Ovary (tissue), 9 donors: ENCODE measurements around the gene DCLRE1A. TPM values are rescaled to one million over a fixed set of nuclear protein-coding genes. Genes with fewer than 3 reads are reported as not detected.

Experiments
- DNase-seq, 5 donors: peaks; one replicate each; pipeline ENCODE4 v3.0.0-alpha.2; 2019 to 2020
- H3K27ac ChIP-seq, 2 donors: fragments of 200-600 bp; one replicate each; pipeline versions ENCODE4 v1.5.1 to v1.8.0; 2019 to 2022
- H3K27me3 ChIP-seq: fragments of 200-600 bp; one replicate; pipeline ENCODE4 v1.8.0; 2022
- H3K36me3 ChIP-seq: fragments of 200-600 bp; sonication (generic); one replicate; pipeline ENCODE4 v1.5.1; 2019
- H3K4me1 ChIP-seq: one replicate; pipeline ENCODE4 v1.8.1; 2013; ENCODE audit warnings: mild to moderate bottlenecking, moderate library complexity; ENCODE audit not compliant: insufficient read depth
- H3K4me3 ChIP-seq: fragments of 200-600 bp; sonication (generic); one replicate; pipeline ENCODE4 v1.5.1; 2017
- H3K9me3 ChIP-seq, 2 donors: fragments of 200-600 bp in 1 of 2; sonication (generic) in 1 of 2; one replicate each; pipeline versions ENCODE4 v1.5.1 to v1.8.1; 2013 to 2019; ENCODE audit warnings: mild to moderate bottlenecking in 1 of 2, moderate library complexity in 1 of 2
- CTCF ChIP-seq, 3 donors: fragments of 450-650 bp in 2 of 3; fragments of 200-600 bp in 1 of 3; IDR thresholded peaks; one replicate each; pipeline versions ENCODE4 v1.5.1 to v1.8.0; 2016 to 2022; ENCODE audit warnings: antibody characterized with exemption in 3 of 3, mild to moderate bottlenecking in 1 of 3
- EP300 ChIP-seq: sonication (generic); formaldehyde crosslinking; IDR thresholded peaks from one replicate; pipeline ENCODE4 v1.6.1; 2017; ENCODE audit warnings: antibody characterized with exemption
- POLR2A ChIP-seq: fragments of 450-650 bp; IDR thresholded peaks from one replicate; pipeline ENCODE4 v1.6.1; 2017; ENCODE audit warnings: antibody characterized with exemption, mild to moderate bottlenecking, moderate library complexity
- WGBS, 3 donors: extraction: QIAGEN DNeasy Blood & Tissue Kit in 1 of 3; methylation state at CpG; one replicate each; pipeline versions ENCODE4 v1.1.5 to v1.1.7; 2013 to 2017; 5-methylcytosine and 5-hydroxymethylcytosine counted together
- intact Hi-C, 4 donors: fragments of 100-400 bp; cut with DNase I; formaldehyde crosslinking; loops; one replicate each; pipeline versions ENCODE4 v1.11.0 to v1.15.1; 2022 to 2023
- polyA plus RNA-seq, 2 donors: library from polyadenylated mRNA; stranded (reverse); fragments of 200-250 nt in 1 of 2; fragments of 350-450 nt in 1 of 2; fragmentation: Illumina TruSeq in 1 of 2; extraction: RNeasy Lipid Tissue Mini Kit (QIAGEN cat#74804) in 1 of 2; gene quantifications; one replicate each; pipeline ENCODE4 v1.2.3, GENCODE V29; 2013 to 2014
- total RNA-seq, 7 donors: library from RNA; depleted of rRNA in 2 of 7; stranded (reverse); fragments of >200 nt in 2 of 7; fragmentation: NEBNext Ultra II Directional in 3 of 7; extraction: Animal tissue kit (Norgen Biotek cat#: 25700) in 3 of 7; gene quantifications; one replicate each; pipeline versions ENCODE4 v1.1.0 to v1.2.4, GENCODE V29; 2016 to 2023
- donor health status: DM: no; HTN: no; CAD: no; lungs with moderate emphysema.
- donor health status: DM: no; HTN: no; CAD: no.
- donor health status: Bipolar disorder and iron deficiency.
- donor health status: DM: yes; HTN: yes; CAD: no.
- donor health status: DM: no; HTN: no; CAD: no.
- donor health status: DM: yes; HTN: yes; CAD: no.

Gene DCLRE1A
- total and polyA plus RNA-seq, 9 donors, result 3.4 to 8.0 (median 4.3) TPM

GRCh38 chr10:113857210-113857609, 3.3 kb upstream of the DCLRE1A start:
- H3K9me3 ChIP-seq, result no peaks in the 10 kb centered on the region
- no peak overlapping the region for H3K27ac ChIP-seq
- H3K27me3 ChIP-seq, result no peaks in the 10 kb centered on the region
- intact Hi-C loops, result no loop called here
- DNase-seq, result no peak
- TF ChIP-seq EP300, result no peak
- TF ChIP-seq POLR2A, result no peak
- TF ChIP-seq CTCF (IDR thresholded peaks at IDR 0.05), result no peak
- peaks cover 6% of the 10 kb centered on the region for H3K4me1 ChIP-seq
- no peaks in the 10 kb centered on the region for H3K36me3 ChIP-seq
- no peak overlapping the region for H3K4me3 ChIP-seq

GRCh38 chr10:113856563-113856962, 2.7 kb upstream of the DCLRE1A start:
- H3K27ac ChIP-seq, result no peak overlapping the region
- TF ChIP-seq EP300 (no peak), POLR2A (no peak), CTCF (IDR thresholded peaks at IDR 0.05) (no peak)
- no peak overlapping the region for H3K4me3 ChIP-seq
- intact Hi-C loops, result no loop called here
- DNase-seq, result no peak
- peaks cover 6% of the 10 kb centered on the region for H3K4me1 ChIP-seq
- H3K27me3 ChIP-seq, result no peaks in the 10 kb centered on the region
- H3K9me3 ChIP-seq, result no peaks in the 10 kb centered on the region
- 53 to 58% (median 57%) methylated on average over 1 of the region's 1 CpG for WGBS, 3 donors
- H3K36me3 ChIP-seq, result no peaks in the 10 kb centered on the region

DNA sequence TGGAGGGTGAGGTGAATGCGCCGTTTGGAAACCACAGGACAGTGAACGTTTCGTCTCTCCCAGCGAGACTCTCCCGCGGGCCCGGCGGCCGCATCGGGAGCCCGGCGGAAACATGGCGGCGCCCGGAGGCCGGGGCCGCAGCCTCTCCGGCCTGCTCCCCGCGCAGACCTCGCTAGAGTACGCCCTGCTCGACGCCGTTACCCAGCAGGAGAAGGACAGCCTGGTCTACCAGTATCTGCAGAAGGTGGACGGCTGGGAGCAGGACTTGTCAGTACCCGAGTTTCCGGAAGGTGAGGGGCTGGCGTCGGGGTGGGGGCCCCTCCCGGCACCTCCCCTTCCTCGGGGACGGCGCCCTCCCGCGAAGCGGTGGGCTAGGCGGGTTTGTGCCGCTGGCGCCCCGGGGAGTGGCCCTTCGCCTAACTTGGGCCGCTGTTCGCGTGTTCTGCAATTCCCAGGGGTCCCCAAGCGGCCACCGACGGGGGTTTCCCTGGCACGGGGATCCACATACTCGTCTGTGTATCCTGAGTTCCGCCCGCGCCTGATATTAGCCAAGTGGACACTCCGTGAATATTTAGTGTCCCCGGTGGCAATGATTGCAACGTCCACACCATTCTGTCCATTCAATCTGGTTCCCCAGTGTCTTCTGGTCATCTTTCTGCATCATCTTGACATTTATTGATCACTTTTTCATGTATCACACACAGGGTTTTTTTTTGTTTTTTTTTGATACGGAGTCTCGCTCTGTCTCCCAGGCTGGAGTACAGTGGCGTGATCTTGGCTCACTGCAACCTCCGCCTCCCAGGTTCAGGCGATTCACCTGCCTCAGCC, 1.1 kb upstream of the DCLRE1A start:
- WGBS, 3 donors, result 0 to 1% (median 0%) methylated on average over 55 to 62 of the region's 62 CpGs
- peak overlapping the region; percentile 83 for H3K27ac ChIP-seq
- peak in 4 of 5 donors; percentile 51 to 75 (median 60) for DNase-seq
- H3K4me1 ChIP-seq, result peaks cover 6% of the 10 kb centered on the region
- TF ChIP-seq CTCF (IDR thresholded peaks at IDR 0.05) (peak in 1 of 3 donors; percentile 21), POLR2A (no peak)
- intact Hi-C loops, result no loop called here
- H3K27me3 ChIP-seq, result no peaks in the 10 kb centered on the region
- H3K4me3 ChIP-seq, result peak overlapping the region; percentile 90
- H3K36me3 ChIP-seq, result no peaks in the 10 kb centered on the region
- no peaks in the 10 kb centered on the region for H3K9me3 ChIP-seq

DNA sequence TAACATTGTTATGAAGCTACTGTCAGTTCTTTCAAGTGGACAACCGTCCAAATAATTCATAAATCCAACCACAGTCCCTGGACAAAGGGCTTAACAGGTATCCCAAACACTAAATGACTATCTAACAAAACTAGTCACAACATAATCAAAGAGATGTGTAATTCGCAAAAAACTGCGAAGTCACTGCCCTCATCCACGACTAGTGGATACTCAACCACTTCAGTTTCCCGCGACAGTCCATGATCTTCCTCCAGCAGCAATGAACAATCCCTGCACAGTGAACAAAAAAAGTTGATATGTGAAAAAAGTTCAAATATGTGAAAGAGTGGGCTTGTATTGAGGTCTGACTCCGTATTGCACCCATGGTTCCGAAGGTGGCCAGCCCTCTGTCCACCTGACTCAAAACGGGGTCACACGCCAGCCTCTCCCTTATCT, 287 bp downstream of the DCLRE1A start:
- H3K4me1 ChIP-seq, result peaks cover 6% of the 10 kb centered on the region

More for the DNA sequence above, 287 bp downstream of the DCLRE1A start:
- intact Hi-C loops, result no loop called here
- no peak for TF ChIP-seq EP300
- no peak for TF ChIP-seq CTCF (IDR thresholded peaks at IDR 0.05)
- TF ChIP-seq POLR2A, result no peak
- Histone ChIP-seq H3K27ac (peak overlapping the region; percentile 83), H3K27me3 (no peaks in the 10 kb centered on the region), H3K4me3 (peak overlapping the region; percentile 90), H3K36me3 (no peaks in the 10 kb centered on the region), H3K9me3 (no peaks in the 10 kb centered on the region)
- DNase-seq, result no peak
- 18 to 25% (median 24%) methylated on average over 10 of the region's 10 CpGs for WGBS, 3 donors
